GM12892 (cell line): ENCODE data around the gene ELP4.

Experiments
- POLR2A ChIP-seq: IDR thresholded peaks from 2 replicates; pipeline ENCODE4 v1.6.1; 2011; ENCODE audit warnings: low read depth, low read length, control low read depth
- POLR2AphosphoS5 ChIP-seq: IDR thresholded peaks from 2 replicates; pipeline ENCODE4 v1.6.1; 2011; ENCODE audit warnings: low read depth, low read length, control low read depth
- TAF1 ChIP-seq: IDR thresholded peaks from 2 replicates; pipeline ENCODE4 v1.6.1; 2011; ENCODE audit warnings: low read depth, mild to moderate bottlenecking, control low read depth, low read length, borderline replicate concordance

DNA sequence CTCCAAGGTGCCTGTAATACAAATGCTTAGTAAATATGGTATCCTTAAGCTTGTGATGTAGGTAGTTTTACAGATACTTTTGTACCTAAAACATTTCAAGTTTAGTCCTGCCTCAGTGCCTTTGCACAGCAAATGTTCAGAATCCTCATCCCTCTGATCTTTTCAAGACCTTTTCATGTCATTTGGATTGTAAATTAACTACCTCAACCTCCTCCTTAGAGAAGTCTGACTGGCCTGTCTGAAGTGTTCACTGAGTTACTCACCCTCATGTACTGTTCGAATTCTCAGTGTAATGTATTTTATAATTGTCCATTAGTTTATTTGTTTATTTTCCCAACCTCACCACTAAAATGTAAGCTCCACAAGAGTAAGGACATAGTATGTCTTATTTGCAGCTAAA lies 147.5 kb downstream of the ELP4 start:
- TF ChIP-seq POLR2A = no peak
- TF ChIP-seq POLR2AphosphoS5 = no peak
- no peak for TF ChIP-seq TAF1
